HK-2 (cell line): Measurements from ENCODE around the gene SLC27A6.
"Not testable (repeated sequence)": the region's sequence is repeated elsewhere in the genome, so short reads cannot be mapped to it uniquely, and the experiment has no call there.

Experiments
- DNase-seq: peaks from one replicate; pipeline ENCODE4 v3.0.0-alpha.2; 2018; ENCODE audit not compliant: unreplicated experiment

The SLC27A6 gene

GRCh38 chr5:128965011-128965637 lies at the start of gene SLC27A6:
SLC27A6 (plus strand) TSS chr5:128965488; CDS start chr5:128966138, 650 bp downstream.
- DNase-seq: peak; percentile 21

GRCh38 chr5:128919542-128919941 lies 45.7 kb upstream of the SLC27A6 start:
- DNase-seq: no peak

GRCh38 chr5:128920345-128921215 lies 44.7 kb upstream of the SLC27A6 start:
- no peak for DNase-seq

GRCh38 chr5:128924299-128924698 lies 41.0 kb upstream of the SLC27A6 start:
- DNase-seq: no peak

- DNase-seq: no peak
Measured at GRCh38 chr5:128925973-128926372, 39.3 kb upstream of the SLC27A6 start.

GRCh38 chr5:128927644-128928043 lies 37.6 kb upstream of the SLC27A6 start:
- no peak for DNase-seq

- not testable (repeated sequence) for DNase-seq
Measured at GRCh38 chr5:128932232-128932631, 33.1 kb upstream of the SLC27A6 start.

GRCh38 chr5:128943100-128943499 lies 22.2 kb upstream of the SLC27A6 start:
- DNase-seq: not testable (repeated sequence)

GRCh38 chr5:128949847-128950546 lies 15.3 kb upstream of the SLC27A6 start:
- no peak for DNase-seq

GRCh38 chr5:128951301-128951700 lies 14.0 kb upstream of the SLC27A6 start:
- not testable (repeated sequence) for DNase-seq

GRCh38 chr5:128956164-128956563 lies 9.1 kb upstream of the SLC27A6 start:
- DNase-seq: no peak

GRCh38 chr5:128962211-128962610 lies 3.1 kb upstream of the SLC27A6 start:
- DNase-seq: no peak

GRCh38 chr5:128965638-128966302 lies 482 bp downstream of the SLC27A6 start:
- DNase-seq: no peak

- DNase-seq: no peak
Measured at GRCh38 chr5:128966375-128966774, 1.1 kb downstream of the SLC27A6 start.

- no peak for DNase-seq
Measured at GRCh38 chr5:128966846-128967245, 1.6 kb downstream of the SLC27A6 start.

- no peak for DNase-seq
Measured at GRCh38 chr5:128973244-128973643, 8.0 kb downstream of the SLC27A6 start.

- no peak for DNase-seq
Measured at GRCh38 chr5:128974567-128974966, 9.3 kb downstream of the SLC27A6 start.

- no peak for DNase-seq
Measured at GRCh38 chr5:128979761-128980160, 14.5 kb downstream of the SLC27A6 start.

GRCh38 chr5:128980917-128981316 lies 15.6 kb downstream of the SLC27A6 start:
- DNase-seq: no peak

- no peak for DNase-seq
Measured at GRCh38 chr5:128984480-128984879, 19.2 kb downstream of the SLC27A6 start.

- DNase-seq: no peak
Measured at GRCh38 chr5:128988476-128988875, 23.2 kb downstream of the SLC27A6 start.
